Transverse colon (tissue), 4 donors: Measurements from ENCODE around the gene PXN. TPM values are rescaled to one million over a fixed set of nuclear protein-coding genes. Genes with fewer than 3 reads are reported as not detected.
A peak's percentile ranks its signal among the peaks of the same experiment; 100 is the strongest.

Experiments used
- DNase-seq: peaks from one replicate; pipeline ENCODE4 v3.0.0-alpha.2; 2019
- H3K27ac ChIP-seq, 4 donors: fragments of 200-600 bp; sonication (generic); 2 replicates each; pipeline ENCODE4 v1.5.1; 2016 to 2018; ENCODE audit warnings: inconsistent platforms in 4 of 4
- H3K27me3 ChIP-seq: fragments of 200-600 bp; sonication (generic); 2 replicates; pipeline ENCODE4 v1.5.1; 2017; ENCODE audit warnings: inconsistent platforms
- H3K36me3 ChIP-seq, 4 donors: fragments of 200-600 bp; sonication (generic); 2 replicates each; pipeline ENCODE4 v1.5.1; 2017 to 2019; ENCODE audit warnings: inconsistent platforms in 4 of 4
- H3K4me1 ChIP-seq, 4 donors: fragments of 200-600 bp; sonication (generic); 2 replicates each; pipeline ENCODE4 v1.5.1; 2017 to 2020; ENCODE audit warnings: inconsistent platforms in 4 of 4
- H3K4me3 ChIP-seq, 4 donors: fragments of 200-600 bp; sonication (generic); 1 replicate in 1 of 4; 2 replicates in 3 of 4; pipeline versions ENCODE4 v1.5.1 to v1.6.1; 2017 to 2019; ENCODE audit warnings: inconsistent platforms in 4 of 4
- H3K9me3 ChIP-seq, 2 donors: fragments of 200-600 bp; sonication (generic); 2 replicates each; pipeline ENCODE4 v1.5.1; 2017 to 2019; ENCODE audit warnings: inconsistent platforms in 2 of 2
- CTCF ChIP-seq, 5 experiments: fragments of 200-600 bp in 3 of 5; fragments of 450-650 bp in 2 of 5; sonication (generic) in 3 of 5; IDR thresholded peaks; 1 replicate in 2 of 5; 2 replicates in 3 of 5; pipeline ENCODE4 v1.5.1; 2016 to 2017; ENCODE audit warnings: antibody characterized with exemption in 5 of 5, inconsistent platforms in 3 of 5, mild to moderate bottlenecking in 2 of 5, moderate library complexity in 1 of 5
- EP300 ChIP-seq: sonication (generic); formaldehyde crosslinking; IDR thresholded peaks from one replicate; pipeline ENCODE4 v1.6.1; 2017; ENCODE audit warnings: antibody characterized with exemption, low read depth
- POLR2A ChIP-seq: fragments of 450-650 bp; IDR thresholded peaks from one replicate; pipeline ENCODE4 v1.6.1; 2016; ENCODE audit warnings: antibody characterized with exemption, mild to moderate bottlenecking, moderate library complexity
- POLR2AphosphoS5 ChIP-seq, 3 donors: sonication (generic); formaldehyde crosslinking; IDR thresholded peaks; one replicate each; pipeline ENCODE4 v1.6.1; 2016; ENCODE audit warnings: antibody characterized with exemption in 3 of 3
- WGBS, 2 donors: methylation state at CpG; one replicate each; pipeline ENCODE4 v1.1.5; 2018; ENCODE audit warnings: low coverage in 1 of 2; 5-methylcytosine and 5-hydroxymethylcytosine counted together
- in situ Hi-C, 4 donors: fragments of 200-750 bp; cut with MboI; loops; one replicate each; pipeline versions ENCODE4 v1.15.0 to v1.15.1; 2017; ENCODE audit warnings: low sequenced_read_pairs in 3 of 4, low pct_ligation_motif_present in 1 of 4, low pct_unique_long_range_greater_than_20kb in 1 of 4
- intact Hi-C: fragments of 100-400 bp; cut with DNase I; formaldehyde crosslinking; loops from one replicate; pipeline ENCODE4 v1.15.1; 2023; ENCODE audit warnings: low total_unique reads
- total RNA-seq, 4 donors: library from RNA; depleted of rRNA; stranded (reverse); fragments of >200 nt; gene quantifications; one replicate each; pipeline ENCODE4 v1.1.0, GENCODE V29; 2016

PXN gene
- total RNA-seq, 4 donors from 2014 or later: 101 to 328 (median 198) TPM

- WGBS, 2 donors: 42% methylated on average over 13 of the region's 13 CpGs; no CpG with 5 or more reads in 1 of the 2 donors
- Histone ChIP-seq H3K36me3 (peaks cover 0 to 19% (median 11%) of the 10 kb centered on the region in 4 donors), H3K27ac (peak overlapping the region; percentile 88 to 92 (median 90)), H3K4me3 (peak overlapping the region in 3 of 4 donors; percentile 30 to 53 (median 36)), H3K9me3 (no peaks in the 10 kb centered on the region), H3K27me3 (no peaks in the 10 kb centered on the region), H3K4me1 (peaks cover 48 to 75% (median 70%) of the 10 kb centered on the region in 4 donors)
- intact Hi-C loops (no loop called here), in situ Hi-C loops (loop anchor here in 1 of 4 donors (5.0 kb wide), 1 partner anchor 46 kb away; no protein-coding TSS in a partner anchor)
- DNase-seq: peak; percentile 83
- TF ChIP-seq POLR2AphosphoS5 (IDR thresholded peaks at IDR 0.05) (peak in 2 of 3 donors; percentile 79 to 83), CTCF (IDR thresholded peaks at IDR 0.05) (peak in 3 of 5 experiments; percentile 10 to 52 (median 24)), POLR2A (peak; percentile 80), EP300 (no peak)
Measured at GRCh38 chr12:120225852-120226640, 39.5 kb downstream of the PXN start.

- Histone ChIP-seq H3K27me3 (no peaks in the 10 kb centered on the region), H3K36me3 (peaks cover 0 to 26% (median 15%) of the 10 kb centered on the region in 4 donors), H3K9me3 (no peaks in the 10 kb centered on the region), H3K4me1 (peaks cover 39 to 66% (median 61%) of the 10 kb centered on the region in 4 donors), H3K4me3 (peak overlapping the region in 3 of 4 donors; percentile 30 to 53 (median 36)), H3K27ac (peak overlapping the region; percentile 88 to 92 (median 90))
- in situ Hi-C loops: loop anchor here in 1 of 4 donors (5.0 kb wide), 1 partner anchor 47 kb away; no protein-coding TSS in a partner anchor
- intact Hi-C loops: no loop called here
- peak; percentile 60 for DNase-seq
- 26% methylated on average over 9 of the region's 9 CpGs; no CpG with 5 or more reads in 1 of the 2 donors for WGBS, 2 donors
- TF ChIP-seq POLR2A (no peak), CTCF (IDR thresholded peaks at IDR 0.05) (peak in 1 of 5 experiments; percentile 17)
Measured at GRCh38 chr12:120225200-120225558, 40.4 kb downstream of the PXN start.

- Histone ChIP-seq H3K36me3 (peaks cover 0 to 28% (median 16%) of the 10 kb centered on the region in 4 donors), H3K27ac (peak overlapping the region; percentile 88 to 92 (median 90)), H3K4me1 (peaks cover 33 to 60% (median 55%) of the 10 kb centered on the region in 4 donors), H3K27me3 (no peaks in the 10 kb centered on the region), H3K4me3 (peak overlapping the region; percentile 11 to 53 (median 33)), H3K9me3 (no peaks in the 10 kb centered on the region)
- DNase-seq: peak; percentile 86
- intact Hi-C loops: no loop called here
- 30% methylated on average over 20 of the region's 25 CpGs; no CpG with 5 or more reads in 1 of the 2 donors for WGBS, 2 donors
- in situ Hi-C loops: loop anchor here in 1 of 4 donors (5.0 kb wide), 1 partner anchor 48 kb away; no protein-coding TSS in a partner anchor
- peak; percentile 87 for TF ChIP-seq POLR2A
- TF ChIP-seq CTCF (IDR thresholded peaks at IDR 0.05): peak in 1 of 5 experiments; percentile 19
- TF ChIP-seq EP300: no peak
- TF ChIP-seq POLR2AphosphoS5 (IDR thresholded peaks at IDR 0.05): peak; percentile 67 to 86 (median 71)
Measured at GRCh38 chr12:120224304-120225199, 41.0 kb downstream of the PXN start.
